Thyroid gland (tissue), 4 donors: ENCODE data around the gene CDH4. TPM values are rescaled to one million over a fixed set of nuclear protein-coding genes. Genes with fewer than 3 reads are reported as not detected.

Source experiments
- DNase-seq, 2 donors: peaks; one replicate each; pipeline ENCODE4 v3.0.0-alpha.2; 2019
- H3K27ac ChIP-seq, 3 donors: fragments of 200-600 bp; sonication (generic); 1 replicate in 2 of 3; 2 replicates in 1 of 3; pipeline ENCODE4 v1.5.1; 2016 to 2019; ENCODE audit warnings: mild to moderate bottlenecking in 1 of 3, moderate library complexity in 1 of 3
- H3K27me3 ChIP-seq: fragments of 200-600 bp; sonication (generic); one replicate; pipeline ENCODE4 v1.5.1; 2019
- H3K36me3 ChIP-seq, 2 donors: fragments of 200-600 bp; sonication (generic); one replicate each; pipeline ENCODE4 v1.5.1; 2016 to 2019
- H3K4me1 ChIP-seq, 2 donors: fragments of 200-600 bp; sonication (generic); one replicate each; pipeline ENCODE4 v1.5.1; 2017 to 2019
- H3K4me3 ChIP-seq, 3 donors: fragments of 200-600 bp; sonication (generic); replicated peaks in 1 of 3; 1 replicate in 2 of 3; 2 replicates in 1 of 3; pipeline ENCODE4 v1.5.1; 2016; ENCODE audit warnings: mild to moderate bottlenecking in 1 of 3
- H3K9me3 ChIP-seq: fragments of 200-600 bp; sonication (generic); one replicate; pipeline ENCODE4 v1.5.1; 2017
- POLR2A ChIP-seq, 2 donors: fragments of 450-650 bp; IDR thresholded peaks; one replicate each; pipeline ENCODE4 v1.6.1; 2017; ENCODE audit warnings: antibody characterized with exemption in 2 of 2, mild to moderate bottlenecking in 2 of 2, moderate library complexity in 1 of 2
- WGBS, 2 donors: methylation state at CpG; one replicate each; pipeline ENCODE4 v1.1.5; 2017; 5-methylcytosine and 5-hydroxymethylcytosine counted together
- intact Hi-C: fragments of 100-400 bp; cut with DNase I; formaldehyde crosslinking; loops from one replicate; pipeline ENCODE4 v1.15.1; 2023
- total RNA-seq, 4 donors: library from RNA; depleted of rRNA; stranded (reverse); fragments of >200 nt; gene quantifications; one replicate each; pipeline ENCODE4 v1.2.3, GENCODE V29; 2016
- TF ChIP-seq, protein P1 (sequence below), 6 experiments: fragments of 200-600 bp in 3 of 6; fragments of 450-650 bp in 3 of 6; sonication (generic) in 3 of 6; IDR thresholded peaks; one replicate each; pipeline ENCODE4 v1.5.1; 2016 to 2019; ENCODE audit warnings: antibody characterized with exemption in 6 of 6, mild to moderate bottlenecking in 2 of 6, inconsistent platforms in 1 of 6, moderate library complexity in 1 of 6

Gene CDH4
- total RNA-seq, 4 donors from 2014 or later: 0.22 to 0.29 (median 0.29) TPM; not detected in 1

- Histone ChIP-seq H3K36me3 (no peaks in the 10 kb centered on the region), H3K27ac (no peak overlapping the region), H3K27me3 (peaks cover 3% of the 10 kb centered on the region), H3K4me1 (peaks cover 0 to 4% of the 10 kb centered on the region in 2 donors), H3K9me3 (no peaks in the 10 kb centered on the region), H3K4me3 (no peak overlapping the region)
- 16 to 17% methylated on average over 13 to 19 of the region's 19 CpGs for WGBS, 2 donors
- TF ChIP-seq, protein P1, sequence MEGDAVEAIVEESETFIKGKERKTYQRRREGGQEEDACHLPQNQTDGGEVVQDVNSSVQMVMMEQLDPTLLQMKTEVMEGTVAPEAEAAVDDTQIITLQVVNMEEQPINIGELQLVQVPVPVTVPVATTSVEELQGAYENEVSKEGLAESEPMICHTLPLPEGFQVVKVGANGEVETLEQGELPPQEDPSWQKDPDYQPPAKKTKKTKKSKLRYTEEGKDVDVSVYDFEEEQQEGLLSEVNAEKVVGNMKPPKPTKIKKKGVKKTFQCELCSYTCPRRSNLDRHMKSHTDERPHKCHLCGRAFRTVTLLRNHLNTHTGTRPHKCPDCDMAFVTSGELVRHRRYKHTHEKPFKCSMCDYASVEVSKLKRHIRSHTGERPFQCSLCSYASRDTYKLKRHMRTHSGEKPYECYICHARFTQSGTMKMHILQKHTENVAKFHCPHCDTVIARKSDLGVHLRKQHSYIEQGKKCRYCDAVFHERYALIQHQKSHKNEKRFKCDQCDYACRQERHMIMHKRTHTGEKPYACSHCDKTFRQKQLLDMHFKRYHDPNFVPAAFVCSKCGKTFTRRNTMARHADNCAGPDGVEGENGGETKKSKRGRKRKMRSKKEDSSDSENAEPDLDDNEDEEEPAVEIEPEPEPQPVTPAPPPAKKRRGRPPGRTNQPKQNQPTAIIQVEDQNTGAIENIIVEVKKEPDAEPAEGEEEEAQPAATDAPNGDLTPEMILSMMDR (IDR thresholded peaks at IDR 0.05): no peak
- no peak for TF ChIP-seq POLR2A (IDR thresholded peaks at IDR 0.05)
- DNase-seq: no peak
- intact Hi-C loops: no loop called here
Observed at GRCh38 chr20:61803416-61803914, 551.4 kb downstream of the CDH4 start.

DNA sequence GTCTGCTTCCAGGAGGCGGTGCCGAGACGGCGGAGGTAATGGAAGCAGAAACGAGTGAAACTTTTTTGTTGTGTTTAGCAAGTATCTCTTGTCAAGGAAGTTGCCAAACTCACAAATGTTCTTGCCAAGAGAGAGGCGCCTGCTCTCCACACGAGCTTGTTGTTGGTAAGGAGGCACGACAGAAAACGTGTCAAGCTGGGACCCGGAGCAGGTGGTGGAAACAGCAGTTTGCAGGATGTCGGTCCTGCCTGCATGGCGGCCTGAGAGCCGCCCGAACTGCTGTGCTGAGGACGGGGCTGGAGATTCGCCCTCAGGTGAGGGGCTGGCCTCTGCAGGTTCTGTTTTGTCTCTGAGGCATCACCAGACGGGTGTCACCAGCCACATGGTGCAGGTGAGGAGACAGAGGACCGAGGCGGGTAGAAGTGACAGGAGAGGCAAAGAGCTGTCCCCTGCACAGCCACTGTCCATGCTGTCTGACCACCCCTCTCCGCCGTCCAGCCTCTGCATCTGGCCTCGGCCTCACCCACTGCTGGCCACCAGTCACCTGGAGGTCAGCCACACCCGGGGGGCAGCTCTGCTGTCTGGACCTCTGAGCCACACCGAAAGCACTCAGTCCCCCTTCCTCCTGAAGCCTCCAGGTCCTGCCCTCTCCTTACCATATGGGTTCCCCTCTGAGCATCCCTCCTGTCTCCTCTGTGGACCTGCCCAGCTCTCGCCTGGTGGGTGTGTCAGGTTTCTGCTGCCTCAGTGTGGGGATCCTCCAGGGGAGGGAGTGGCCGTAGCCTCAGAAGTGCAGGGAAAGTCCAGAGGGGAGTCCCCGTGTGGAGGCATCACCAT lies 552.1 kb downstream of the CDH4 start:
- peak; percentile 42 to 45 for DNase-seq
- H3K27ac ChIP-seq: no peak overlapping the region
- TF ChIP-seq, protein P1 (IDR thresholded peaks at IDR 0.05): no peak
- no peak for TF ChIP-seq POLR2A (IDR thresholded peaks at IDR 0.05)
- H3K36me3 ChIP-seq: no peaks in the 10 kb centered on the region
- H3K27me3 ChIP-seq: peaks cover 3% of the 10 kb centered on the region
- no peak overlapping the region for H3K4me3 ChIP-seq
- 31 to 41% methylated on average over 17 to 27 of the region's 27 CpGs for WGBS, 2 donors
- H3K9me3 ChIP-seq: no peaks in the 10 kb centered on the region
- intact Hi-C loops: no loop called here
- peaks cover 0 to 4% of the 10 kb centered on the region in 2 donors for H3K4me1 ChIP-seq

DNA sequence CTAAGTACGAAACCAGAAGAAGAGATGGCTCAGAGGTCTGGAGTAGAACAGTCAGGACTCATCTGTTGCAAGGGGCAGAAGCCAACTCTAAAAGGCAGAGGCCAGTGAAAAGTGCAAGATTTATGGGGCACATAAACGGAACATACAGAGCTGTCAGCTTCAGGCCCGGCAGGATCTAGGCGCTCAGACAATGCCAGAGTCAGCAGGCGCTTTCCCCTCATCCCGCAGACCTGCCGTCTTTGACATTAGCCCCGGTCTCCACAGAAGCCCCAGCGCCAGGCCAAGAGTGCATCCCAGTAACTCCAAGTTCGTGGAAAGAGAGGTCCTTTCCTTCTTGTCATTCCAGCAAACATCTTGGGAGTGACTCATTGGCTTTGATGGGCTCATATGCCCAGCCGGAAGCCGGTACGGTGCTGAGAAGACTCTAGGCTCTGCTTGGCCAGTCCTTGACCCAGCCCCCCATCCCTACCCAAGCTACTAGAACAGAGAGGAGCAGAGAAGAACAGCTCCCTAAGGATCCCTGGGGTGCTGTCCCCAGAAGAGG lies 552.8 kb downstream of the CDH4 start:
- WGBS, 2 donors: 90 to 93% methylated on average over 13 of the region's 13 CpGs
- no peak for DNase-seq
- H3K9me3 ChIP-seq: no peaks in the 10 kb centered on the region
- intact Hi-C loops: no loop called here
- no peaks in the 10 kb centered on the region for H3K36me3 ChIP-seq
- no peak overlapping the region for H3K27ac ChIP-seq
- H3K4me1 ChIP-seq: peaks cover 0 to 4% of the 10 kb centered on the region in 2 donors
- H3K27me3 ChIP-seq: peaks cover 3% of the 10 kb centered on the region
- H3K4me3 ChIP-seq: no peak overlapping the region
- TF ChIP-seq POLR2A (IDR thresholded peaks at IDR 0.05): no peak
- TF ChIP-seq, protein P1 (IDR thresholded peaks at IDR 0.05): no peak

GRCh38 chr20:61805365-61805764 lies 553.3 kb downstream of the CDH4 start:
- Histone ChIP-seq H3K27me3 (peaks cover 3% of the 10 kb centered on the region), H3K27ac (no peak overlapping the region), H3K9me3 (no peaks in the 10 kb centered on the region), H3K36me3 (no peaks in the 10 kb centered on the region), H3K4me1 (peaks cover 0 to 4% of the 10 kb centered on the region in 2 donors), H3K4me3 (no peak overlapping the region)
- intact Hi-C loops: no loop called here
- DNase-seq: no peak
- WGBS, 2 donors: 80 to 95% methylated on average over 1 to 8 of the region's 12 CpGs
- TF ChIP-seq, protein P1 (IDR thresholded peaks at IDR 0.05): no peak
- no peak for TF ChIP-seq POLR2A (IDR thresholded peaks at IDR 0.05)

- H3K27me3 ChIP-seq: no peaks in the 10 kb centered on the region
- H3K4me3 ChIP-seq: no peak overlapping the region
- peaks cover 0 to 4% of the 10 kb centered on the region in 2 donors for H3K4me1 ChIP-seq
- H3K27ac ChIP-seq: no peak overlapping the region
- H3K36me3 ChIP-seq: no peaks in the 10 kb centered on the region
- no peaks in the 10 kb centered on the region for H3K9me3 ChIP-seq
- WGBS, 2 donors: 75 to 84% methylated on average over 8 of the region's 8 CpGs
- intact Hi-C loops: no loop called here
- DNase-seq: no peak
- TF ChIP-seq, protein P1 (IDR thresholded peaks at IDR 0.05): no peak
- TF ChIP-seq POLR2A (IDR thresholded peaks at IDR 0.05): no peak
Observed at GRCh38 chr20:61805781-61806180, 553.7 kb downstream of the CDH4 start.
